HG02870 (cell line): ENCODE measurements around the gene SLC1A7.
"Not testable (repeated sequence)": the region's sequence is repeated elsewhere in the genome, so short reads cannot be mapped to it uniquely, and the experiment has no call there.

Experiments
- ATAC-seq: cut with Tn5 transposase; IDR thresholded peaks from one replicate; pipeline ENCODE4 v1.9.1; 2021; ENCODE audit warnings: mild to moderate bottlenecking, moderate library complexity; ENCODE audit not compliant: unreplicated experiment

Gene SLC1A7

GRCh38 chr1:53142226-53142853, at the start of gene SLC1A7:
Gene SLC1A7 (minus strand): TSS chr1:53142638. CDS start chr1:53142449, 189 bp downstream.
- no peak for ATAC-seq

- no peak for ATAC-seq
Measured at GRCh38 chr1:53190210-53190611, 47.8 kb upstream of the SLC1A7 start.

- ATAC-seq = no peak
Measured at GRCh38 chr1:53189061-53189460, 46.6 kb upstream of the SLC1A7 start.

GRCh38 chr1:53188099-53188498, 45.7 kb upstream of the SLC1A7 start:
- ATAC-seq = no peak

GRCh38 chr1:53187401-53187800, 45.0 kb upstream of the SLC1A7 start:
- ATAC-seq = no peak

- ATAC-seq = no peak
Measured at GRCh38 chr1:53186533-53186932, 44.1 kb upstream of the SLC1A7 start.

- ATAC-seq = not testable (repeated sequence)
Measured at GRCh38 chr1:53185955-53186297, 43.5 kb upstream of the SLC1A7 start.

GRCh38 chr1:53183095-53183990, 40.9 kb upstream of the SLC1A7 start:
- ATAC-seq = no peak

- no peak for ATAC-seq
Measured at GRCh38 chr1:53182716-53183094, 40.3 kb upstream of the SLC1A7 start.

GRCh38 chr1:53182111-53182593, 39.7 kb upstream of the SLC1A7 start:
- no peak for ATAC-seq

GRCh38 chr1:53180951-53181350, 38.5 kb upstream of the SLC1A7 start:
- no peak for ATAC-seq

GRCh38 chr1:53180226-53180625, 37.8 kb upstream of the SLC1A7 start:
- no peak for ATAC-seq

GRCh38 chr1:53176452-53177208, 34.2 kb upstream of the SLC1A7 start:
- no peak for ATAC-seq

- no peak for ATAC-seq
Measured at GRCh38 chr1:53174971-53175913, 32.8 kb upstream of the SLC1A7 start.

GRCh38 chr1:53172426-53173128, 30.1 kb upstream of the SLC1A7 start:
- no peak for ATAC-seq

GRCh38 chr1:53166912-53167311, 24.5 kb upstream of the SLC1A7 start:
- ATAC-seq = no peak

GRCh38 chr1:53166366-53166765, 23.9 kb upstream of the SLC1A7 start:
- no peak for ATAC-seq

- no peak for ATAC-seq
Measured at GRCh38 chr1:53165408-53165961, 23.0 kb upstream of the SLC1A7 start.

GRCh38 chr1:53163291-53163768, 20.9 kb upstream of the SLC1A7 start:
- ATAC-seq = no peak
